ENCODE results near the gene ZBED2. TPM values are rescaled to one million over a fixed set of nuclear protein-coding genes. Genes with fewer than 3 reads are reported as not detected.
"Not testable (repeated sequence)": the region's sequence is repeated elsewhere in the genome, so short reads cannot be mapped to it uniquely, and the experiment has no call there.

The ZBED2 gene
- total RNA-seq, 1 donor from 2014 or later = not detected

DNA sequence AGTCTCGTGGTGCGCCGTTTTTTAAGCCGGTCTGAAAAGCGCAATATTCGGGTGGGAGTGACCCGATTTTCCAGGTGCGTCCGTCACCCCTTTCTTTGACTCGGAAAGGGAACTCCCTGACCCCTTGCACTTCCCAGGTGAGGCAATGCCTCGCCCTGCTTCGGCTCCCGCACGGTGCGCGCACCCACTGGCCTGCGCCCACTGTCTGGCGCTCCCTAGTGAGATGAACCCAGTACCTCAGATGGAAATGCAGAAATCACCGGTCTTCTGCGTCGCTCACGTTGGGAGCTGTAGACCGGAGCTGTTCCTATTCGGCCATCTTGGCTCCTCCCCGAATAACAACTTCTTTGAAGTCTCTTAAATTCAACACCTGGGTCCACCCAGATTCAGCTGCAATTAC is 33.2 kb downstream of the ZBED2 start:
- H3K4me3 ChIP-seq (ENCODE audit: low read length in 3 of 3); H3K27me3 ChIP-seq (ENCODE audit: control insufficient read depth in 3 of 3, insufficient read depth in 3 of 3, low read length in 3 of 3); H3K4me1 ChIP-seq (ENCODE audit: control insufficient read depth in 3 of 3, insufficient read depth in 3 of 3, low read length in 3 of 3); H3K27ac ChIP-seq (ENCODE audit: low read depth, low read length); H3K9ac ChIP-seq (ENCODE audit: low read depth in 1 of 3, low read length in 3 of 3); H3K36me3 ChIP-seq (ENCODE audit: control insufficient read depth in 3 of 3, insufficient read depth in 3 of 3, low read length in 3 of 3); H3K9me3 ChIP-seq (ENCODE audit: control insufficient read depth in 3 of 3, low read length in 3 of 3): not testable (repeated sequence)

DNA sequence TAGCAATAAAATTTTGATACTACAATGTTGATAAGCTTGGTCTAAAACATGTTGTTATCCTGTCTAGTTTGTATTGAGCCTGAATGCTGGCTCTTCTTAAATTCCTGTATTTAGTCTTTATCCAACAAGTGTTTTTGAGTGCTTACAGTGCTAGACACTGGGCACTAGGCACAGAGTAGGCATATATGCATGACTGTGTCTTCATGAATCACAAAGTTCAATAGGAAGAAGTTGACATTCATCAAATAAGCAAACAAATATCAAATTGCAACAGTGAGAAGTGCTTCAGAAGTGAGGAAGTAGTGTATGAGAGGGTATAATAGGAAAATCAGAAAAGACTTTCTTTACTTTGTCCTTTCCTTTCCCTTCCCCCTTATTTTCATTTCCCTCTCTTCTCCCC is 46.4 kb downstream of the ZBED2 start:
- no peak overlapping the region for H3K4me3 ChIP-seq (ENCODE audit: low read length in 3 of 3)
- H3K27ac ChIP-seq (ENCODE audit: low read depth, low read length) = no peak overlapping the region
- no peak overlapping the region for H3K9ac ChIP-seq (ENCODE audit: low read depth in 1 of 3, low read length in 3 of 3)
- H3K9me3 ChIP-seq (ENCODE audit: control insufficient read depth in 3 of 3, low read length in 3 of 3) = no peaks in the 10 kb centered on the region
- H3K4me1 ChIP-seq (ENCODE audit: control insufficient read depth in 3 of 3, insufficient read depth in 3 of 3, low read length in 3 of 3) = no peaks in the 10 kb centered on the region
- no peaks in the 10 kb centered on the region for H3K27me3 ChIP-seq (ENCODE audit: control insufficient read depth in 3 of 3, insufficient read depth in 3 of 3, low read length in 3 of 3)
- H3K36me3 ChIP-seq (ENCODE audit: control insufficient read depth in 3 of 3, insufficient read depth in 3 of 3, low read length in 3 of 3) = no peaks in the 10 kb centered on the region

DNA sequence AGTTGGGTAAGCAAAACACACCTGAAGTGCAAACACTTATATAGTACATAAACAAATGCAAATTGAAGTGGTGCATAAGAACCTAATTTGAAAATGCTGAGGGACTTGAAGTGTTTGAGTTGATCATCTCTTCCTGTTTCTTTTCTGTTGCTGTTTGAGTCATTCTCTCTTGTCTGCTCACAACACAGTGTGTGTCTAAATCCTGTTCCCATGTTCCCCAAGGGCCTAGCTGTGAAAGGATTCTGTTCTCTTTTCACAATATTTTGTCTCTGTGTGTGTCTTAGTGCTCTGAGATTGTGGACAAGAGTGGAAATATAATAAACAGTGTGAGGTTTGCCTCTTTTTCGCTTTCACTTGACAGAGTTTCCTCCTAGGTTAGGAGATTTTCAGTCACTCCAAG is 47.1 kb downstream of the ZBED2 start:
- Histone ChIP-seq H3K27me3 (ENCODE audit: control insufficient read depth in 3 of 3, insufficient read depth in 3 of 3, low read length in 3 of 3) (no peaks in the 10 kb centered on the region), H3K27ac (ENCODE audit: low read depth, low read length) (no peak overlapping the region), H3K4me3 (ENCODE audit: low read length in 3 of 3) (no peak overlapping the region), H3K4me1 (ENCODE audit: control insufficient read depth in 3 of 3, insufficient read depth in 3 of 3, low read length in 3 of 3) (no peaks in the 10 kb centered on the region), H3K9ac (ENCODE audit: low read depth in 1 of 3, low read length in 3 of 3) (no peak overlapping the region), H3K9me3 (ENCODE audit: control insufficient read depth in 3 of 3, low read length in 3 of 3) (no peaks in the 10 kb centered on the region), H3K36me3 (ENCODE audit: control insufficient read depth in 3 of 3, insufficient read depth in 3 of 3, low read length in 3 of 3) (no peaks in the 10 kb centered on the region)

DNA sequence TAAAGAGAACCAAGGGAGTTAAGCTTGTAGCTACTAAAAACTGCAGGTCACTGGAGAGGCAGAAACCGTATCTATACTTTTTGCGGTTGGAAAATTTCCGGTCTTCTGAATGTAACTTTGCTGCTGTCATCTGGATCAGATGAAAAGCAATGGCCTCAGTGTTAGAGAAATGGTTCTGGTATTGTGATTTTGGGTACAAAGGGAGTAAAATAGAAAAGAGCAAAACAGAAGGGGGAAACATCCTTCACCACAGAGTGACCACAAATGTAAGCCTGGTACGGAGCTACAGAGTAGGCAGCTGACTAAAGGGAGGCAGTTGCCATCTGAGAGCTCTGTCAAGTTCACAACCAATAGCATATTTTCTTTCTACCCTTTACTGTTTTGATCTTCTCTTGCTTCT is 47.5 kb downstream of the ZBED2 start:
- H3K9ac ChIP-seq (ENCODE audit: low read depth in 1 of 3, low read length in 3 of 3) = no peak overlapping the region

DNA sequence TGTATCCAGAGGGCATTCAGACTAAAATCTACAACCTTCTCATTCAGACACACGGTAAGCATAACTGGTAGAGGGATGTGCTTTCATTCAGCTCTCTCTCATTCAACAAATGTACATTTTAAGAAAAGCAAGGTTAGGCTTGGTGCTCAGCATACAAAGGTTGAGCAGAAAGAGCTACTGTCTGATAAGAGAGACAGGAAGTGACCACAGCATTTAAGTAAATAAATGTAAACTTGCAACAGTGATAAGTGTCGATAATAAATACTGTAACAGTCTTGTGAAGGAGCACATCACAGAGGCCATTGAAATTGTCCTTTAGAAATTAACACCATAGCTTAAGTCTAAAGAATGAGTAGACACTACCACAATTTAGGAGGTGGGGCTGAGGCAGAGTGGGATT is 49.8 kb downstream of the ZBED2 start:
- Histone ChIP-seq H3K36me3 (ENCODE audit: control insufficient read depth in 3 of 3, insufficient read depth in 3 of 3, low read length in 3 of 3) (no peaks in the 10 kb centered on the region), H3K9ac (ENCODE audit: low read depth in 1 of 3, low read length in 3 of 3) (no peak overlapping the region), H3K27ac (ENCODE audit: low read depth, low read length) (no peak overlapping the region), H3K4me3 (ENCODE audit: low read length in 3 of 3) (no peak overlapping the region), H3K9me3 (ENCODE audit: control insufficient read depth in 3 of 3, low read length in 3 of 3) (no peaks in the 10 kb centered on the region), H3K4me1 (ENCODE audit: control insufficient read depth in 3 of 3, insufficient read depth in 3 of 3, low read length in 3 of 3) (no peaks in the 10 kb centered on the region), H3K27me3 (ENCODE audit: control insufficient read depth in 3 of 3, insufficient read depth in 3 of 3, low read length in 3 of 3) (no peaks in the 10 kb centered on the region)

More for the DNA sequence above, 47.5 kb downstream of the ZBED2 start:
- no peaks in the 10 kb centered on the region for H3K36me3 ChIP-seq (ENCODE audit: control insufficient read depth in 3 of 3, insufficient read depth in 3 of 3, low read length in 3 of 3)
- no peaks in the 10 kb centered on the region for H3K27me3 ChIP-seq (ENCODE audit: control insufficient read depth in 3 of 3, insufficient read depth in 3 of 3, low read length in 3 of 3)
- H3K27ac ChIP-seq (ENCODE audit: low read depth, low read length) = no peak overlapping the region
- no peaks in the 10 kb centered on the region for H3K9me3 ChIP-seq (ENCODE audit: control insufficient read depth in 3 of 3, low read length in 3 of 3)
- H3K4me3 ChIP-seq (ENCODE audit: low read length in 3 of 3) = no peak overlapping the region
- H3K4me1 ChIP-seq (ENCODE audit: control insufficient read depth in 3 of 3, insufficient read depth in 3 of 3, low read length in 3 of 3) = no peaks in the 10 kb centered on the region

Other genes starting within 250 kb of the ZBED2 start
- under 0.01 TPM for gene CD96, start 53.1 kb downstream of the ZBED2 start, total RNA-seq
- 0.52 TPM for gene PLCXD2, start 79.3 kb upstream of the ZBED2 start, total RNA-seq

Measured in skeletal muscle tissue (tissue), 4 donors.